ENCODE data around the gene GRM1. TPM values are rescaled to one million over a fixed set of nuclear protein-coding genes. Genes with fewer than 3 reads are reported as not detected.

GRM1 gene
- polyA plus RNA-seq, 3 donors = not detected

- 100% methylated on average over 1 of the region's 2 CpGs for WGBS (ENCODE audit: insufficient coverage)
- H3K27ac ChIP-seq (ENCODE audit: low read depth in 1 of 2, low read length in 2 of 2) = no peak overlapping the region
- H4K20me1 ChIP-seq (ENCODE audit: insufficient read depth, low read length) = no peaks in the 10 kb centered on the region
- no peaks in the 10 kb centered on the region for H3K9me3 ChIP-seq (replicated peaks in 1 of 2; ENCODE audit: control insufficient read depth in 1 of 2, insufficient read depth in 1 of 2, low read length in 2 of 2)
- H3K4me2 ChIP-seq (replicated peaks; ENCODE audit: extremely low read depth, low read length, poor library complexity, severe bottlenecking) = no peak overlapping the region
- no peaks in the 10 kb centered on the region for H3K36me3 ChIP-seq (replicated peaks in 1 of 2; ENCODE audit: control insufficient read depth in 1 of 2, insufficient read depth in 2 of 2, low read length in 2 of 2)
- TF ChIP-seq, protein P1, sequence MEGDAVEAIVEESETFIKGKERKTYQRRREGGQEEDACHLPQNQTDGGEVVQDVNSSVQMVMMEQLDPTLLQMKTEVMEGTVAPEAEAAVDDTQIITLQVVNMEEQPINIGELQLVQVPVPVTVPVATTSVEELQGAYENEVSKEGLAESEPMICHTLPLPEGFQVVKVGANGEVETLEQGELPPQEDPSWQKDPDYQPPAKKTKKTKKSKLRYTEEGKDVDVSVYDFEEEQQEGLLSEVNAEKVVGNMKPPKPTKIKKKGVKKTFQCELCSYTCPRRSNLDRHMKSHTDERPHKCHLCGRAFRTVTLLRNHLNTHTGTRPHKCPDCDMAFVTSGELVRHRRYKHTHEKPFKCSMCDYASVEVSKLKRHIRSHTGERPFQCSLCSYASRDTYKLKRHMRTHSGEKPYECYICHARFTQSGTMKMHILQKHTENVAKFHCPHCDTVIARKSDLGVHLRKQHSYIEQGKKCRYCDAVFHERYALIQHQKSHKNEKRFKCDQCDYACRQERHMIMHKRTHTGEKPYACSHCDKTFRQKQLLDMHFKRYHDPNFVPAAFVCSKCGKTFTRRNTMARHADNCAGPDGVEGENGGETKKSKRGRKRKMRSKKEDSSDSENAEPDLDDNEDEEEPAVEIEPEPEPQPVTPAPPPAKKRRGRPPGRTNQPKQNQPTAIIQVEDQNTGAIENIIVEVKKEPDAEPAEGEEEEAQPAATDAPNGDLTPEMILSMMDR (IDR thresholded peaks at IDR 0.05) = no peak
- Mint-ChIP-seq H3K27me3 (ENCODE audit: low read depth in 3 of 3) (peaks cover 0 to 4% (median 2%) of the 10 kb centered on the region in 3 donors), H3K27ac (no peak overlapping the region), H3K4me3 (no peak overlapping the region), H3K4me1 (no peaks in the 10 kb centered on the region), H3K36me3 (no peaks in the 10 kb centered on the region), H3K9me3 (peaks cover 0 to 19% (median 11%) of the 10 kb centered on the region in 7 donors)
- DNase-seq = no peak
- H3K4me1 ChIP-seq (ENCODE audit: control insufficient read depth in 1 of 2, insufficient read depth in 2 of 2, low read length in 2 of 2) = no peaks in the 10 kb centered on the region
- intact Hi-C loops (cut with micrococcal nuclease) = no loop called here
- no peaks in the 10 kb centered on the region for H3K27me3 ChIP-seq (ENCODE audit: control insufficient read depth in 2 of 2, insufficient read depth in 2 of 2, low read length in 2 of 2)
- H3K9ac ChIP-seq (ENCODE audit: insufficient read depth, low read length, poor library complexity, severe bottlenecking) = no peak overlapping the region
- H3K79me2 ChIP-seq (ENCODE audit: insufficient read depth, low read length) = no peaks in the 10 kb centered on the region
- H3K4me3 ChIP-seq (replicated peaks in 1 of 3; ENCODE audit: low read depth in 2 of 3, low read length in 3 of 3) = no peak overlapping the region
- no peak overlapping the region for H2AFZ ChIP-seq (ENCODE audit: insufficient read depth, low read depth, low read length, poor library complexity, severe bottlenecking)
Observed at GRCh38 chr6:146481527-146481926, 452.7 kb downstream of the GRM1 start.

GRCh38 chr6:146484411-146484810 is 455.5 kb downstream of the GRM1 start:
- Histone ChIP-seq H3K9ac (ENCODE audit: insufficient read depth, low read length, poor library complexity, severe bottlenecking) (no peak overlapping the region), H3K27me3 (ENCODE audit: control insufficient read depth in 2 of 2, insufficient read depth in 2 of 2, low read length in 2 of 2) (no peaks in the 10 kb centered on the region), H4K20me1 (ENCODE audit: insufficient read depth, low read length) (no peaks in the 10 kb centered on the region), H3K4me2 (replicated peaks; ENCODE audit: extremely low read depth, low read length, poor library complexity, severe bottlenecking) (no peak overlapping the region), H3K9me3 (replicated peaks in 1 of 2; ENCODE audit: control insufficient read depth in 1 of 2, insufficient read depth in 1 of 2, low read length in 2 of 2) (no peaks in the 10 kb centered on the region), H2AFZ (ENCODE audit: insufficient read depth, low read depth, low read length, poor library complexity, severe bottlenecking) (no peak overlapping the region), H3K79me2 (ENCODE audit: insufficient read depth, low read length) (no peaks in the 10 kb centered on the region), H3K4me1 (ENCODE audit: control insufficient read depth in 1 of 2, insufficient read depth in 2 of 2, low read length in 2 of 2) (no peaks in the 10 kb centered on the region), H3K4me3 (replicated peaks in 1 of 3; ENCODE audit: low read depth in 2 of 3, low read length in 3 of 3) (no peak overlapping the region), H3K27ac (ENCODE audit: low read depth in 1 of 2, low read length in 2 of 2) (no peak overlapping the region), H3K36me3 (replicated peaks in 1 of 2; ENCODE audit: control insufficient read depth in 1 of 2, insufficient read depth in 2 of 2, low read length in 2 of 2) (no peaks in the 10 kb centered on the region)
- DNase-seq = no peak
- Mint-ChIP-seq H3K36me3 (no peaks in the 10 kb centered on the region), H3K27ac (no peak overlapping the region), H3K9me3 (peaks cover 2 to 16% (median 7%) of the 10 kb centered on the region in 7 donors), H3K27me3 (ENCODE audit: low read depth in 3 of 3) (peaks cover 0 to 4% (median 2%) of the 10 kb centered on the region in 3 donors), H3K4me1 (no peaks in the 10 kb centered on the region), H3K4me3 (no peak overlapping the region)
- TF ChIP-seq, protein P1 (IDR thresholded peaks at IDR 0.05) = no peak
- 100% methylated on average over 2 of the region's 3 CpGs for WGBS (ENCODE audit: insufficient coverage)
- intact Hi-C loops (cut with micrococcal nuclease) = no loop called here

Small RNAs within 50 kb of the gene (small RNA-seq; reads per million reads assigned to genes)
- gene RNA5SP222 (ENCODE audit: insufficient read length, low read depth) = not detected

Other genes with a start within 250 kb of the GRM1 start
- gene FBXO30, start 214.3 kb upstream of the GRM1 start, polyA plus RNA-seq = 1 to 10 TPM in 2 of 3 donors, under 1 TPM in 1; 0.83 to 1.7 (median 1.1) TPM
- 1 to 10 TPM; 1.8 to 6.7 (median 3.6) TPM for gene SHPRH, start 64.7 kb upstream of the GRM1 start, polyA plus RNA-seq

Data from CD14-positive monocyte (primary cell).